ENCODE results near the gene PSG1. TPM values are rescaled to one million over a fixed set of nuclear protein-coding genes. Genes with fewer than 3 reads are reported as not detected.

PSG1 gene
- total RNA-seq, 1 experiment from 2014 or later = not detected

GRCh38 chr19:42919757-42920079 lies 40.2 kb upstream of the PSG1 start:
- Histone ChIP-seq H3K79me2 (ENCODE audit: insufficient read depth, low read length) (no peaks in the 10 kb centered on the region), H2BK5ac (ENCODE audit: insufficient read length, low read length) (no peak overlapping the region), H3K56ac (ENCODE audit: insufficient read length, low read depth, low read length) (no peak overlapping the region), H3K18ac (ENCODE audit: insufficient read length, low read depth, low read length) (no peak overlapping the region), H4K91ac (ENCODE audit: insufficient read length, low read depth, low read length) (no peak overlapping the region), H4K20me1 (ENCODE audit: control insufficient read depth, insufficient read depth, insufficient read length) (no peaks in the 10 kb centered on the region), H4K5ac (ENCODE audit: insufficient read length, low read depth, low read length) (no peak overlapping the region), H3K9ac (ENCODE audit: extremely low read depth, insufficient read length, low read length) (no peak overlapping the region), H4K8ac (replicated peaks; ENCODE audit: insufficient read length, low read depth, low read length) (no peak overlapping the region), H3K23ac (ENCODE audit: insufficient read length, low read depth, low read length) (no peak overlapping the region), H3K23me2 (ENCODE audit: insufficient read length, low read depth, low read length, poor library complexity, severe bottlenecking) (no peaks in the 10 kb centered on the region), H3K4me1 (ENCODE audit: insufficient read depth, low read length) (no peaks in the 10 kb centered on the region), H3K27me3 (ENCODE audit: insufficient read depth, low read length) (no peaks in the 10 kb centered on the region), H3K4me2 (ENCODE audit: insufficient read depth, insufficient read length, low read length) (no peak overlapping the region), H2BK12ac (ENCODE audit: insufficient read length, low read depth, low read length) (no peak overlapping the region), H2BK120ac (ENCODE audit: low read depth, low read length, poor library complexity, severe bottlenecking) (no peak overlapping the region), H2BK15ac (ENCODE audit: low read depth, low read length) (no peak overlapping the region), H3T11ph (ENCODE audit: low read length) (no peak overlapping the region), H3K79me1 (ENCODE audit: insufficient read depth, low read depth, low read length, poor library complexity, severe bottlenecking) (no peaks in the 10 kb centered on the region), H2BK20ac (ENCODE audit: low read depth, low read length, poor library complexity, severe bottlenecking) (no peak overlapping the region), H3K4ac (ENCODE audit: low read depth, low read length) (no peak overlapping the region), H3K9me3 (ENCODE audit: control insufficient read depth, low read depth, low read length) (peaks cover 77% of the 10 kb centered on the region), H3K14ac (ENCODE audit: insufficient read depth, low read length) (no peak overlapping the region), H2AK5ac (ENCODE audit: insufficient read length, low read length) (no peak overlapping the region), H3K27ac (ENCODE audit: insufficient read length, low read depth, low read length) (no peak overlapping the region), H2AFZ (ENCODE audit: low read length) (no peak overlapping the region)
- Mint-ChIP-seq H3K4me3 (no peak overlapping the region), H3K27ac (no peak overlapping the region), H3K4me1 (no peaks in the 10 kb centered on the region), H3K27me3 (ENCODE audit: low read depth) (peaks cover 2% of the 10 kb centered on the region), H3K9me3 (peaks cover 90 to 98% of the 10 kb centered on the region in 2 experiments), H3K36me3 (ENCODE audit: insufficient read depth in 1 of 3, low read depth in 3 of 3) (peaks cover 14 to 27% (median 21%) of the 10 kb centered on the region in 3 experiments; a peak in 6 of 7 replicates)
- no peak for DNase-seq
- no peak for TF ChIP-seq CTCF (conservative IDR thresholded peaks at IDR 0.05)
- WGBS (ENCODE audit: extremely low coverage, insufficient read length, low lambda C conversion rate) = no CpG with 5 or more reads among the region's 3 CpGs

Data from H9 (cell line).